Effector memory CD8-positive, alpha-beta T cell (primary cell): ENCODE results near the gene NFATC2.
A peak's percentile ranks its signal among the peaks of the same experiment; 100 is the strongest.

ENCODE experiments used
- ATAC-seq: fragments of 150-1000 bp; cut with Tn5 transposase; replicated peaks from 2 replicates; pipeline ENCODE4 v1.10.0; 2021; ENCODE audit warnings: mild to moderate bottlenecking, moderate library complexity
- DNase-seq, 3 experiments: peaks; one replicate each; pipeline ENCODE4 v3.0.0; 2021
- H3K27ac Mint-ChIP-seq, 2 donors: one replicate each; pipeline ENCODE4 v1.8.0; 2022; ENCODE audit warnings: mild to moderate bottlenecking in 2 of 2, mixed read lengths in 2 of 2, moderate library complexity in 2 of 2
- H3K27me3 Mint-ChIP-seq, 2 donors: one replicate each; pipeline ENCODE4 v1.8.0; 2022; ENCODE audit warnings: mixed read lengths in 2 of 2
- H3K36me3 Mint-ChIP-seq: one replicate; pipeline ENCODE4 v1.8.0; 2022; ENCODE audit warnings: mild to moderate bottlenecking, moderate library complexity, mixed read lengths; ENCODE audit not compliant: insufficient read depth
- H3K4me1 Mint-ChIP-seq, 2 donors: one replicate each; pipeline ENCODE4 v1.8.0; 2022; ENCODE audit warnings: low read depth in 2 of 2, mixed read lengths in 2 of 2
- H3K4me3 Mint-ChIP-seq, 2 donors: one replicate each; pipeline ENCODE4 v1.8.0; 2022; ENCODE audit warnings: mild to moderate bottlenecking in 2 of 2, mixed read lengths in 2 of 2, moderate library complexity in 2 of 2
- H3K9me3 Mint-ChIP-seq, 2 donors: one replicate each; pipeline ENCODE4 v1.8.0; 2022; ENCODE audit warnings: mixed read lengths in 2 of 2
- total RNA-seq, 9 experiments: gene quantifications; one replicate each; lab custom pipeline; 2026; lab: John Stamatoyannopoulos, UW

NFATC2 gene
- total RNA-seq = 125 to 297 (median 162) reads per million in 9 experiments

DNA sequence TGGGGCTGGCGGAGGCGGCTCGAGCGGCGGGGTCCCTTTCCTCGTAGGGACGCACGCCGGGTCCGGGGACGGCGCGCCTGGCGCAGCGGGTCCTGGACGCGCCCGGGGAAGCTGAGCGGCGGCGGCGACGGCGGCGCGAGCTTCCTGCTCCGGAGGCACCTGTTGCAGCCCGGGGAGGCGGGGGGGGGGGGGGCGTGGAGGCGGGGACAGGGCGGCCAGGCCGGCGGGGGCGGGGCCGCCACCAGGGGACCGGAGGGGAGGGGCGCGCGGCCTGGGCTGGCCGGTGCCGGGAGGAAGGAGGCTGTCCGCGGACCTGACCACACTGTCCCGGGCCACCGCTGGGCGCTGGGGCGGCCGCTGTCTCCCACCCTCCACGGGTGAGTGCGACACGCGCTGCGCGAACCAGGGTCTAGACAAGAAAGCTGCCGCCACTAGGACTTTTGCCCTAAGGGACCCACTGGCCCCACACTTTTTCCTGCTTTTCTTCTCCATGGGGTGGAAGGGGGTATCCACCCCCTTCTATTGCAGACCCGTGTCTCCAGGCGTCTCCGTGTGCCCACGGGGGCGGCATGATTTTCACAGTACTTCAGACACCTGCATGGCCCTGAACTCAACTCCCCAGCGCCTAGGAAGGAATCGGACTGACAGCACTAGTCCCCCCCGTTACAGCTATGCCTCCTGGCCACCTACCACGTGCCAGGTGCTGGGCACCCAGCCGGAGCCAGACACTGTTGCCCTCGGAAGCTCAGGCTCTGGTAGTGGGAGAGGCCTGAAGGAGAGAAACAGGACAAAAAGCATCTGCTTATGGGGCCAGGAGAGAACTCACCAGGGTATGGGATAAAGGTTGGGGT lies at the start of gene NFATC2:
Gene NFATC2, minus strand, starts transcription at position 149 of the 851 bp plus-strand sequence. CDS start 220 bp downstream, outside the sequence.
- DNase-seq (peak; percentile 38 to 51 (median 49)), ATAC-seq (peak; percentile 23)
- H3K4me1 Mint-ChIP-seq = peaks cover 34 to 47% of the 10 kb centered on the region in 2 donors
- no peaks in the 10 kb centered on the region for H3K27me3 Mint-ChIP-seq
- peaks cover 32% of the 10 kb centered on the region for H3K36me3 Mint-ChIP-seq
- peak within 1 kb of the TSS; percentile 99 to 100 for H3K27ac Mint-ChIP-seq
- H3K4me3 Mint-ChIP-seq = peak within 1 kb of the TSS; percentile 99
- H3K9me3 Mint-ChIP-seq = no peaks in the 10 kb centered on the region

DNA sequence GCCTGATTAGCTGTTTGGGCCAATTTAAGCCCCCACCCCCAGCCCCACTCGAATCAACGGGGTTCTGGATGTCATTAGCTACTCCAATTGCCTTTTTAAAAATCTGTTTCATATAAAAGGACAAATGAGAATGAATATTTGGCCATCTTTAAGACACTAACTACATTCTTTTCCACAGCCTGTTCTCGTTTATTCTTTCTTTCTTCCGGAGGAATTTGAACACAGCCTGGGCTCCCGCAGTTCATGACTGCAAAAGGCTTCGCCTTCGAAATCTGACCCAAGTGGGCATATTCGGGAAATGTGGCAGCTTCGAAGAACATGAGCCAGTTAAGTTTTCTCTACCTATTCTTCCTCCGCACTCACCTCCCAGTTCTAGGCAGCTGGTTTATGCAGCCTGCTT lies 49.4 kb upstream of the NFATC2 start:
- no peaks in the 10 kb centered on the region for H3K36me3 Mint-ChIP-seq
- no peak for DNase-seq
- peaks cover 0 to 6% of the 10 kb centered on the region in 2 donors for H3K27me3 Mint-ChIP-seq
- no peak for ATAC-seq
- no peak overlapping the region for H3K4me3 Mint-ChIP-seq
- peaks cover 9 to 18% of the 10 kb centered on the region in 2 donors for H3K4me1 Mint-ChIP-seq
- no peak overlapping the region for H3K27ac Mint-ChIP-seq
- H3K9me3 Mint-ChIP-seq = no peaks in the 10 kb centered on the region

DNA sequence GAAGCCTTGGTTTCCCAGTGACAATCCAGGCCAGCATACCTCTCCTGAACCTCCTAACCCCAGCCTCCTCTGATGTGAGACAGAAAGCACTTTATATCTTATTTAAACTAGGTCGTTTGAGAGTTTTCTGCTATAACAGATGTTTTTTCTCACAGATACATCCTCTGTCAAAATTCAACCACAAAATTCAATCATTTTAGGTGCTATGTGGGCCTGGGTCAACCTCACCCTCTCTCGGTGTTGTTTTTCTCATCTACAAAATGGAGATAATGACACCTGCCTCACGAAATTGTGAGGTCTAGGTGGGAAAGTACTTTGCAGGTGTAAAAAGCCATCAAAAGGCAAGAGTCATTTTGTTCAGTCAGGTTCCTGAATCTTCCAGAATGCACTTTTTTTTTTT lies 46.2 kb upstream of the NFATC2 start:
- H3K27me3 Mint-ChIP-seq = no peaks in the 10 kb centered on the region
- H3K36me3 Mint-ChIP-seq = no peaks in the 10 kb centered on the region
- no peaks in the 10 kb centered on the region for H3K9me3 Mint-ChIP-seq
- ATAC-seq (peak; percentile 65), DNase-seq (no peak)
- peak overlapping the region; percentile 13 to 25 for H3K27ac Mint-ChIP-seq
- H3K4me1 Mint-ChIP-seq = peaks cover 9 to 12% of the 10 kb centered on the region in 2 donors
- H3K4me3 Mint-ChIP-seq = peak overlapping the region; percentile 27 to 39

DNA sequence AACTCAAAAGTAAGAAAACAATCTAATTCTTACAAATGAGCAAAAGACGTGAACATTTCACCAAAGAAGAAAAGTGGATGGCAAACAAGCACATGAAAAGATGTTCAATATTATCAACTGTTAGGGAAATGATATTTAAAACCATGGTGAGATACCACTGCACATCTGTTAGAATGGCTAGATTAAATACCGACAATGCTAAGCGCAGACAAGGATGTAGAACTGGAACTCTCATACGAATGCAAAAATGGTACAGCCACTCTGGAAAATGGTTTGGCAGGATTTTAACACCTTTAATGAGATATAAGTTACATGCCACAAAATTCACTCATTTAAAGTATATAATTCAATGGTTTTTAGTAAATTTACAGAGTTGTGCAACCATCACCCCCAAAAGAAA lies 44.6 kb upstream of the NFATC2 start:
- DNase-seq (no peak), ATAC-seq (no peak)
- H3K36me3 Mint-ChIP-seq = no peaks in the 10 kb centered on the region
- peaks cover 6 to 12% of the 10 kb centered on the region in 2 donors for H3K4me1 Mint-ChIP-seq
- no peak overlapping the region for H3K27ac Mint-ChIP-seq
- H3K4me3 Mint-ChIP-seq = no peak overlapping the region
- no peaks in the 10 kb centered on the region for H3K9me3 Mint-ChIP-seq
- H3K27me3 Mint-ChIP-seq = no peaks in the 10 kb centered on the region

DNA sequence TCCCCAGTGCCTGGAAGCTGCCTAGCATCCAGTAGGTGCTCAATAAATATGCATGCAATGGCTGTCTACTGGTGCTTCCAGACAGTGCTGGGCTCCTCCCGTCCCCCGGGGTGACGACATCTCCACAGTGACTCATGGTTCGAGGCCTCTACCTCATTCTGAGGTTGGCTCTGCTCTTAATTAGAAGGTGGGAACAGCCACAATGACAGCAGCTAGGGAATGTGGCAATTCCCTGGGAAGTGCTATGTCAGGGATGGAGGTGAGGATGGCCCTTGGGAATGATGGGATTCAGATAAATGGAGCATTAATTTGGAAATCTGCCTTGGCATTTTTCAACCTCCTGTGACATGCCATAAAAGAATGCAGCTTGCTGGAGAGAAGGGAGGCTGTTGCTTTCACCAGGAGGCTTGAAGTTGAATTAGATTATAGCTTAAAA lies 43.5 kb upstream of the NFATC2 start:
- DNase-seq = no peak
- H3K27me3 Mint-ChIP-seq = no peaks in the 10 kb centered on the region

DNA sequence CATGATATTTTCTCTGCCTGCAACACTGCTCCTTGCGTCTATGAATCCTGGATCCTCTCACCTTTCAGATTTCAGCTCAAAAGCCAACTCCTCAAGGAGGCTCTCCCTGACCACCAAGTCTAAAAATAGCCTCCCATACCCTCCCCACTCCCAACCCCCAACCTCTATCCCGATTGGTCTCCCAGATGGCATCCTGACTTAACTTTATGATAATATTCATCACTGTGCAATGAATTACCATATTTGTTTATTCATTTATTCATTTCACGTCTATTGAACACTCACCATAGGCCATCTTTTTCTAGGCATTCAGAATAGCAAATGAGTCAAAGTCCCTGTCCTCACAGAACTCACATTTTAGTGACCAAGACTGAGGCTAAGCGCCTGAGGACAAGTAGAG lies 42.6 kb upstream of the NFATC2 start:
- no peaks in the 10 kb centered on the region for H3K36me3 Mint-ChIP-seq
- no peak for DNase-seq
- H3K27me3 Mint-ChIP-seq = no peaks in the 10 kb centered on the region
- H3K4me1 Mint-ChIP-seq = peaks cover 6 to 12% of the 10 kb centered on the region in 2 donors
- no peak for ATAC-seq
- no peak overlapping the region for H3K4me3 Mint-ChIP-seq
- H3K27ac Mint-ChIP-seq = no peak overlapping the region
- H3K9me3 Mint-ChIP-seq = no peaks in the 10 kb centered on the region

More for the DNA sequence above, 43.5 kb upstream of the NFATC2 start:
- Mint-ChIP-seq H3K4me3 (no peak overlapping the region), H3K4me1 (peaks cover 6 to 12% of the 10 kb centered on the region in 2 donors), H3K9me3 (no peaks in the 10 kb centered on the region), H3K36me3 (no peaks in the 10 kb centered on the region), H3K27ac (no peak overlapping the region)
- no peak for ATAC-seq

DNA sequence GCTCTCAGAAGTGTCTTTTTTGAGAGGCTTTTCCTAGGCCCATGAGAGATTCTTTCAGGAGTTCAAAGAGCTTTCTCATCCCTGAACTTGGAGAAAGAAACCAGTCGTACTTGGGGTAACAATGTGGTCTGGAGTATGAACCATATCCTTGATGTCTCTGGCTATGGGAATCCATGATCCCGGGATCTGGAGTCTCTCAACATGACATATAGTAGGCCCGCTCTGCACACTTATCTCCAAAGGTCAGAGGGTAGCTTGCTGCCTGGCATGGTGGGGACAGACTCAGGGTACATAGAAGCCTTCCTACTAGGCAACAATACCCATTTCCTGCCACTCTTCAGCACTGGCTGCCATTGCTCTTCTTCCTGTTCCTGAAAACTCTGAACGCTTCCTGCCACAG lies 42.2 kb upstream of the NFATC2 start:
- Mint-ChIP-seq H3K9me3 (no peaks in the 10 kb centered on the region), H3K36me3 (peaks cover 2% of the 10 kb centered on the region), H3K4me1 (peaks cover 6 to 12% of the 10 kb centered on the region in 2 donors), H3K4me3 (no peak overlapping the region), H3K27ac (no peak overlapping the region), H3K27me3 (no peaks in the 10 kb centered on the region)
- no peak for ATAC-seq
- DNase-seq = no peak

DNA sequence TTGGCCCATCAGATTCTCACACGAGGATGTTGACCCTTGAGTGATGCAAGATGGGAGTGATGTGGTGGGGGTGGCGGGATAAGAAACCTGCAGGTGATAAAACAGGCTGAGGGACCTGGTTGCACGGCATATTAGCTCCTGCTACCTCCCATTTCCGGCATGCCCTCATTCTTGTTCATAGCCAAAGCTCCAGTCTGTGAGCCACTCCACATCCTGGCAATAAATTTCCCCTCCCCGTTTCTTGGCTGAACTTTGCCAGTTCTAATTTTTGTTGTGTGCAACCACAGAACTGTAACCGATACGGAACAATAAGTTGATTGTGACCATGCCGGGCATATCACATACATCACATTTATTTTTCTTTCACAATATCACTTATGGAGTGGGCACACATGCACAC lies 41.6 kb upstream of the NFATC2 start:
- H3K4me1 Mint-ChIP-seq = peaks cover 6 to 12% of the 10 kb centered on the region in 2 donors
- ATAC-seq (no peak), DNase-seq (no peak)
- H3K27me3 Mint-ChIP-seq = no peaks in the 10 kb centered on the region
- peaks cover 3% of the 10 kb centered on the region for H3K36me3 Mint-ChIP-seq
- no peaks in the 10 kb centered on the region for H3K9me3 Mint-ChIP-seq
- no peak overlapping the region for H3K4me3 Mint-ChIP-seq
- no peak overlapping the region for H3K27ac Mint-ChIP-seq

DNA sequence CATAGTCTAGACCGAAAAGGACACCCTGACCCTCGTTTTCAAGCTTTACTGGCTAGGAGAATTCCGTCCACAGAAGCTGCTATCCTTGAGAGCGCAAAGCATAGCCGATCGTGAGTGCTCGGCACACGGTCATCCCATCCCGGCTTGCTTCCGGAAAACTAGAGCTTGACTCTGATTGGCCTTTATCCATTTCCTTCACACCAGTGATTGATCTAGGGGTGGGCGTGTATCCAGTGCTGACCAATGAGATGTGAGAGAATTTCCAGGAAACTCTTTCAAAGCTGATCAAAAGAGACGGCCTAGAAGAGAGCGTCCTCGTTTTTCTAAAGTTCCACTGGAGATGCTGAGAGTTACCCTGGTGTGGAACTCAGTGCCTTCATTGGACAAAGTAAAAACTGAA lies 41.0 kb upstream of the NFATC2 start:
- H3K27me3 Mint-ChIP-seq = no peaks in the 10 kb centered on the region
- H3K27ac Mint-ChIP-seq = no peak overlapping the region
- H3K4me3 Mint-ChIP-seq = no peak overlapping the region
- peaks cover 4 to 8% of the 10 kb centered on the region in 2 donors for H3K4me1 Mint-ChIP-seq
- ATAC-seq (no peak), DNase-seq (no peak)
- H3K9me3 Mint-ChIP-seq = no peaks in the 10 kb centered on the region
- H3K36me3 Mint-ChIP-seq = peaks cover 3% of the 10 kb centered on the region

DNA sequence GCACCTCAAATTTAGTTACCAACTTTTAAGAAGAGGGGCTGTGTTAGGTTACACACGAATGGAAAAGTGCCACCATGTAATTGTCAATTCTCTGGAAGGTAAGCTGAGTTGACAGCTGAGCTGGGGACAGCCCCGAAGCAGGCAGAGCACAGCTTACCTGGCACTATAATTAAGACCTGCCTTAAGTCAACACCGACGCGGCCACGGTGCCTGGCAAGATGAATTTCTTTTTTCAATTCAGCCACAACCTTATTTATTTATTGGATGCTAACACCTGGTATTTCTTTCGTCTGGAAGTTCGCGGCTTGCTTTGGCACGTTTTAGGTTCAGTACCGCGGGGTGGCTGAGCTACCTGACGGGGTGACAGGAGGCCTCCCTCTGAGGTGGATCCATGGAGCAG lies 40.6 kb upstream of the NFATC2 start:
- peaks cover 3% of the 10 kb centered on the region for H3K36me3 Mint-ChIP-seq
- H3K4me3 Mint-ChIP-seq = no peak overlapping the region

DNA sequence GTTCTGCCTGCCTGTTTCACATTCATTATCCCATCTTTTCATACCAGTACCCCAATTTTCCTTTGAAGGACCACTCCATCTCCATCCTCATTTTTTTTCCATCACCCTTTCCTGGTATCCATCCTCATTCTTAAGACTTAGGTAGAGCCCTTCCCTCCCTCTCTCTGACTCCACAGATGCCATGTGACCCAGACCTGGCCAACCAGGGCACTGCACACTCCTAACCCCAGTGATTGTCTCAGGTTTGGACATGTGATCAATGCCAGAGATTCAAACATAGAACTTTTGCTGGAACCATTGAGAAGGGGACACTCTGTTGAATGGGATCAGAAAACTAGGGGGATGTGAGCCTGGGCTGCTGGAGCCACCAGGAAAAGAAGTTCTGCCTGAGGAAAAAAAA lies 39.1 kb upstream of the NFATC2 start:
- peaks cover 2 to 6% of the 10 kb centered on the region in 2 donors for H3K4me1 Mint-ChIP-seq
- no peaks in the 10 kb centered on the region for H3K27me3 Mint-ChIP-seq
- no peak for ATAC-seq
- H3K4me3 Mint-ChIP-seq = no peak overlapping the region
- DNase-seq = no peak
- peak overlapping the region in 1 of 2 donors; percentile 5 for H3K27ac Mint-ChIP-seq
- no peaks in the 10 kb centered on the region for H3K9me3 Mint-ChIP-seq
- H3K36me3 Mint-ChIP-seq = peaks cover 3% of the 10 kb centered on the region

More for the DNA sequence above, 40.6 kb upstream of the NFATC2 start:
- H3K4me1 Mint-ChIP-seq = peaks cover 2 to 6% of the 10 kb centered on the region in 2 donors
- H3K27ac Mint-ChIP-seq = no peak overlapping the region
- ATAC-seq = no peak
- DNase-seq = no peak
- no peaks in the 10 kb centered on the region for H3K27me3 Mint-ChIP-seq
- H3K9me3 Mint-ChIP-seq = no peaks in the 10 kb centered on the region

DNA sequence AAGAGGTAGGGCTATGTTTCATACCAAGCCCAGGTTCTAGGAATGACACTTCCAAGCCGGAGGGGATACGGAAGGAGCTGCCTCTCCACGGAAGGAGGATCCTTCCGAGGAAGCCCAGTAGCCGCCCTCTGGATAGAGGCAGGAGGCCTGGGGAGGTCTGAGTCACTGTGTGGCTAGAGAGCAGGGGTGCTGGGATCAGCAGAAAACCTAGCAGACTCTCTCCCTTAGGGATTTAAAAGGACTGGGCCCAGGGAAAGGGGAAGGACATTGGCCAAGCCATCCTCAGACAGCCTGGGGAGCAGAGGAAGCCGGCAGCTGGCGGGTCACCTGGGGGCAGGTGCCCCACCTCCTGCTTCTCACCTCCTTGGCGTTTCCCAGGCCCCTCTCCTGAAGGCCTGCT lies 36.6 kb upstream of the NFATC2 start:
- ATAC-seq = no peak

DNA sequence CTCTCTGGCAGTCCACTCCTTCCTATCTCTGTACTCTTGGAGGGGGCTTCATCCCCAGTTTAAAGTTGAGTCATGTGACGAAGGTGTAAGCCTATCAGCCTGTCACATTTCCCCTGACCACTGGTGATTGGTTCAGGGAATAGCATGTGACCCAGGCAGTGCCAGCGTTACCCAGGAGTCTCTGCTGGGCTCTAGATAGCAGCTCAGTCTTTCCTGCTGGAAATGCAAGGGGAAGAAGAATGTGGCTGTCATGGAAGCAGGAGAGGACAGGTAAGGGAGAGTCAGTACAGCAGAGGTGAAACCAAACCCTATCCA lies 35.6 kb upstream of the NFATC2 start:
- no peaks in the 10 kb centered on the region for H3K4me1 Mint-ChIP-seq
- DNase-seq (no peak), ATAC-seq (no peak)
- H3K36me3 Mint-ChIP-seq = peaks cover 3% of the 10 kb centered on the region
- no peak overlapping the region for H3K27ac Mint-ChIP-seq
- H3K9me3 Mint-ChIP-seq = no peaks in the 10 kb centered on the region
- no peaks in the 10 kb centered on the region for H3K27me3 Mint-ChIP-seq
- no peak overlapping the region for H3K4me3 Mint-ChIP-seq

More for the DNA sequence above, 36.6 kb upstream of the NFATC2 start:
- Mint-ChIP-seq H3K36me3 (peaks cover 3% of the 10 kb centered on the region), H3K4me1 (no peaks in the 10 kb centered on the region), H3K27me3 (no peaks in the 10 kb centered on the region), H3K4me3 (no peak overlapping the region), H3K27ac (no peak overlapping the region), H3K9me3 (no peaks in the 10 kb centered on the region)
- DNase-seq = no peak

DNA sequence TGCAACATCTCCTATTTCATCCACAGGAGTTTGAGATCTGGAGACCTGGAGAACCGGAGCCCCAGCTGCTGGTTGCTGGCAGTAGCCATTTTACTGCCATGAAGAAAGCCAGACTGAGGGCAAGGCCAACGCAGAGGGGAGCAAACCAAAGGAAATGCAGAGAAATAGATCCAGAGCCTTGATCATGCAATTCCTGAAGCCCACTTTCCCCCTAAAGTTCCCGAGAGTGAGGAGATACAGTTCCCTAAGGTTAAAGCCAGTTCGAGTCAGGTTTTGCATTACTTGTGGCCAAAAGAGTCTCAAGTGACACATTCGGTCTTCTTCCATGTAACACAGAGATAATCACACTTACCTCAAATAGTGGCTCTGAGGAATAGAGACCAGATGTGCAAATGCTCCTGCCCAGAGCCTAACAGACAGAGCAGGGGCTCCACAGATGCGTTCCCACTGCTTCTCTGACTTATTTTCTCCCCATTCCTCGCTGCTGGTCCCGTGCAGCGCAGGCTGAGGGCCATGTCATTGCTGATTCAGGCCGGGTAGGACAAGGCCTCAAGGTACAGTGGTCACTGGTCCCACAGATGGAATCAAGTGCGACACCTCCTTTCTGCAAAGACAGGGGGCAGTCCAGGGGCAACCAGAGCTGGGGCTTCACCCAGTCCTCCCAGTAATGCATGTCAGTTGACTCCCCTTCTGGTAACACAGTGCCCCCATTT lies 35.1 kb upstream of the NFATC2 start:
- Mint-ChIP-seq H3K27ac (no peak overlapping the region), H3K36me3 (peaks cover 3% of the 10 kb centered on the region), H3K4me1 (no peaks in the 10 kb centered on the region), H3K4me3 (no peak overlapping the region), H3K27me3 (no peaks in the 10 kb centered on the region), H3K9me3 (no peaks in the 10 kb centered on the region)
- no peak for DNase-seq
- ATAC-seq = no peak
